IMR-90 (cell line): Measurements from ENCODE around the gene TGM4. TPM values are rescaled to one million over a fixed set of nuclear protein-coding genes. Genes with fewer than 3 reads are reported as not detected.
"Not testable (repeated sequence)": the region's sequence is repeated elsewhere in the genome, so short reads cannot be mapped to it uniquely, and the experiment has no call there.

ENCODE experiments used
- ATAC-seq: fragments of 200-7000 bp; cut with Tn5 transposase; 2 replicates; pipeline ENCODE4 v1.9.1; 2020; ENCODE audit warnings: low read depth, mild to moderate bottlenecking, moderate library complexity
- BruUV-seq: library from RNA; stranded (reverse); fragments of 400-500 nt; replicated peaks from 2 replicates; lab custom pipeline; 2021; lab: Mats Ljungman, UMichigan
- CTCF ChIA-PET: fragments of 300-600 bp; formaldehyde crosslinking; extraction: SDS; loops from one replicate; lab custom pipeline; 2021; ENCODE audit warnings: antibody characterized with exemption; lab: Yijun Ruan, JAX
- POLR2A ChIA-PET: fragments of 300-600 bp; sonication (Branson Sonifier 250); formaldehyde crosslinking; loops from one replicate; lab custom pipeline; 2022; ENCODE audit warnings: antibody characterized with exemption; ENCODE audit not compliant: unreplicated experiment; lab: Charles Lee
- DNase-seq: peaks from one replicate; pipeline ENCODE4 v3.0.0; 2013
- H2AFZ ChIP-seq: replicated peaks from 2 replicates; pipeline ENCODE3; 2013; ENCODE audit warnings: low read length, mild to moderate bottlenecking; ENCODE audit not compliant: poor library complexity
- H2AK5ac ChIP-seq: 2 replicates; pipeline ENCODE4 v1.6.1; 2013; ENCODE audit warnings: low read depth, low read length, inconsistent platforms
- H2AK9ac ChIP-seq: replicated peaks from 2 replicates; pipeline ENCODE3; 2013; ENCODE audit warnings: mild to moderate bottlenecking, low read depth, low read length, moderate library complexity; ENCODE audit not compliant: poor library complexity
- H2BK120ac ChIP-seq: 2 replicates; pipeline ENCODE4 v1.6.1; 2013; ENCODE audit warnings: low read depth, low read length, inconsistent platforms
- H2BK15ac ChIP-seq: 3 replicates; pipeline ENCODE4 v1.6.1; 2013; ENCODE audit warnings: low read depth, low read length, inconsistent platforms
- H2BK20ac ChIP-seq: 2 replicates; pipeline ENCODE4 v1.6.1; 2013; ENCODE audit warnings: low read depth, mild to moderate bottlenecking, inconsistent platforms, low read length, moderate library complexity
- H2BK5ac ChIP-seq: 2 replicates; pipeline ENCODE4 v1.6.1; 2013; ENCODE audit warnings: mild to moderate bottlenecking, low read depth, low read length, inconsistent platforms; ENCODE audit not compliant: poor library complexity, severe bottlenecking
- H3K14ac ChIP-seq: replicated peaks from 2 replicates; pipeline ENCODE4 v1.6.1; 2013; ENCODE audit warnings: low read depth, low read length, inconsistent platforms
- H3K18ac ChIP-seq: 2 replicates; pipeline ENCODE4 v1.6.1; 2013; ENCODE audit warnings: low read depth, low read length, control low read depth
- H3K23ac ChIP-seq: 2 replicates; pipeline ENCODE4 v1.6.1; 2013; ENCODE audit warnings: low read depth, low read length, inconsistent platforms
- H3K27ac ChIP-seq: 2 replicates; pipeline ENCODE4 v1.5.1; 2013; ENCODE audit warnings: mild to moderate bottlenecking, control low read depth, low read length; ENCODE audit not compliant: insufficient read depth
- H3K27me3 ChIP-seq: 2 replicates; pipeline ENCODE4 v1.6.1; 2013; ENCODE audit warnings: low read length; ENCODE audit not compliant: control insufficient read depth, insufficient read depth
- H3K36me3 ChIP-seq: 2 replicates; pipeline ENCODE4 v1.6.1; 2013; ENCODE audit warnings: low read length, mixed read lengths; ENCODE audit not compliant: control insufficient read depth, insufficient read depth
- H3K4ac ChIP-seq: 2 replicates; pipeline ENCODE4 v1.6.1; 2013; ENCODE audit warnings: low read depth, low read length, inconsistent platforms
- H3K4me1 ChIP-seq: 2 replicates; pipeline ENCODE4 v1.6.1; 2013; ENCODE audit warnings: low read length, mixed read lengths; ENCODE audit not compliant: control insufficient read depth, insufficient read depth
- H3K4me2 ChIP-seq: 2 replicates; pipeline ENCODE4 v1.6.1; 2013; ENCODE audit warnings: low read depth, mild to moderate bottlenecking, control low read depth, low read length, moderate library complexity
- H3K4me3 ChIP-seq: 2 replicates; pipeline ENCODE4 v1.5.1; 2013; ENCODE audit warnings: low read depth, mild to moderate bottlenecking, control low read depth, low read length, moderate library complexity; ENCODE audit not compliant: insufficient read depth
- H3K56ac ChIP-seq: 2 replicates; pipeline ENCODE4 v1.6.1; 2013; ENCODE audit warnings: low read length, inconsistent platforms; ENCODE audit not compliant: insufficient read depth; ENCODE audit errors: extremely low read depth
- H3K79me1 ChIP-seq, 2 experiments: 2 replicates each; pipeline ENCODE4 v1.6.1; 2013; ENCODE audit warnings: low read length in 2 of 2, inconsistent platforms in 1 of 2, low read depth in 1 of 2
- H3K9ac ChIP-seq: 2 replicates; pipeline ENCODE4 v1.6.1; 2013; ENCODE audit warnings: low read depth, low read length, control low read depth
- H3K9me1 ChIP-seq: 2 replicates; pipeline ENCODE4 v1.6.1; 2013; ENCODE audit warnings: low read length, inconsistent platforms; ENCODE audit not compliant: insufficient read depth
- H3K9me3 ChIP-seq: 2 replicates; pipeline ENCODE4 v1.6.1; 2013; ENCODE audit warnings: low read length; ENCODE audit not compliant: control insufficient read depth, insufficient read depth
- H4K20me1 ChIP-seq: 2 replicates; pipeline ENCODE4 v1.6.1; 2013; ENCODE audit warnings: low read length, inconsistent platforms; ENCODE audit not compliant: insufficient read depth
- H4K5ac ChIP-seq: 2 replicates; pipeline ENCODE4 v1.6.1; 2013; ENCODE audit warnings: mild to moderate bottlenecking, low read depth, low read length, control low read depth
- H4K8ac ChIP-seq, 2 experiments: 2 replicates each; pipeline ENCODE4 v1.6.1; 2013; ENCODE audit warnings: low read depth in 2 of 2, low read length in 2 of 2, control low read depth in 1 of 2, inconsistent platforms in 1 of 2
- H4K91ac ChIP-seq: 2 replicates; pipeline ENCODE4 v1.6.1; 2013; ENCODE audit warnings: low read depth, low read length, inconsistent platforms; ENCODE audit not compliant: insufficient read depth
- WGBS, 2 experiments: methylation state at CpG; one replicate each; pipeline versions ENCODE4 v1.1.5 to v1.1.7; 2013; ENCODE audit warnings: missing lambda C conversion rate in 2 of 2; ENCODE audit not compliant: insufficient read length in 1 of 2; ENCODE audit errors: extremely low coverage in 2 of 2; 5-methylcytosine and 5-hydroxymethylcytosine counted together
- dilution Hi-C: fragments of 300-500 bp; cut with HindIII; formaldehyde crosslinking; loops from one replicate; pipeline ENCODE4 v1.14.3; 2018; ENCODE audit warnings: low sequenced_read_pairs; ENCODE audit not compliant: unreplicated experiment
- in situ Hi-C: fragments of 300-500 bp; cut with MboI; formaldehyde crosslinking; loops from 3 replicates; pipeline ENCODE4 v1.14.3; 2019; ENCODE audit warnings: low sequenced_read_pairs, inconsistent platforms, mixed read lengths
- intact Hi-C: fragments of 100-400 bp; cut with micrococcal nuclease; formaldehyde crosslinking; loops from 2 replicates; pipeline ENCODE4 v1.10.0; 2022
- polyA plus RNA-seq, 3 experiments: library from polyadenylated mRNA; depleted of rRNA; stranded (reverse); fragments of >200 nt; gene quantifications; 2 replicates each; pipeline ENCODE4 v1.2.3, GENCODE V29; 2012; ENCODE audit warnings: low replicate concordance in 1 of 3
- total RNA-seq: library from RNA; depleted of rRNA; stranded (reverse); fragments of >200 nt; gene quantifications from 2 replicates; pipeline ENCODE4 v1.2.3, GENCODE V29; 2012

The TGM4 gene
- total and polyA plus RNA-seq, 2 of the 4 experiments (the other 2 are of a cell fraction) = under 0.01 to 0.10 TPM

GRCh38 chr3:44856663-44857062 is 17.7 kb upstream of the TGM4 start:
- H2AK9ac ChIP-seq, H2AK5ac ChIP-seq, H2BK120ac ChIP-seq, DNase-seq, H3K4me1 ChIP-seq, dilution Hi-C loops, H2BK5ac ChIP-seq, H3K4me3 ChIP-seq, H3K56ac ChIP-seq, H4K8ac ChIP-seq, H4K5ac ChIP-seq, H3K36me3 ChIP-seq, H2BK15ac ChIP-seq, H3K4me2 ChIP-seq, H3K9ac ChIP-seq, H3K9me1 ChIP-seq, POLR2A ChIA-PET, H2BK20ac ChIP-seq, BruUV-seq, H3K9me3 ChIP-seq, CTCF ChIA-PET, H3K4ac ChIP-seq, H4K91ac ChIP-seq, H3K23ac ChIP-seq, H4K20me1 ChIP-seq, H2AFZ ChIP-seq, in situ Hi-C loops, H3K27me3 ChIP-seq, H3K79me1 ChIP-seq, H3K14ac ChIP-seq, ATAC-seq, H3K27ac ChIP-seq, intact Hi-C loops, H3K18ac ChIP-seq: not testable (repeated sequence)
- WGBS, 2 experiments = 100% methylated on average over 1 of the region's 6 CpGs; no CpG with 5 or more reads in 1 of the 2 experiments
